Measurements from ENCODE around the gene TMEM132C.

TMEM132C gene

GRCh38 chr12:128314611-128315010 is 47.6 kb downstream of the TMEM132C start:
- H3K27ac ChIP-seq: no peak overlapping the region

GRCh38 chr12:128316078-128316477 is 49.1 kb downstream of the TMEM132C start:
- H3K27ac ChIP-seq: no peak overlapping the region
- TF ChIP-seq CTCF (conservative IDR thresholded peaks at IDR 0.05) (no peak), ZFX (IDR thresholded peaks at IDR 0.05) (no peak)

More at GRCh38 chr12:128314611-128315010, 47.6 kb downstream of the TMEM132C start:
- TF ChIP-seq ZFX (IDR thresholded peaks at IDR 0.05): no peak
- no peak for TF ChIP-seq CTCF (conservative IDR thresholded peaks at IDR 0.05)

- TF ChIP-seq ZFX (IDR thresholded peaks at IDR 0.05) (no peak), CTCF (conservative IDR thresholded peaks at IDR 0.05) (no peak)
- no peak overlapping the region for H3K27ac ChIP-seq
These were observed 50.1 kb downstream of the TMEM132C start for GRCh38 chr12:128316973-128317526.

GRCh38 chr12:128318341-128318740 is 51.4 kb downstream of the TMEM132C start:
- H3K27ac ChIP-seq: no peak overlapping the region
- TF ChIP-seq CTCF (conservative IDR thresholded peaks at IDR 0.05) (no peak), ZFX (IDR thresholded peaks at IDR 0.05) (no peak)

GRCh38 chr12:128318946-128319345 is 52.0 kb downstream of the TMEM132C start:
- TF ChIP-seq ZFX (IDR thresholded peaks at IDR 0.05): no peak
- no peak for TF ChIP-seq CTCF (conservative IDR thresholded peaks at IDR 0.05)
- no peak overlapping the region for H3K27ac ChIP-seq

GRCh38 chr12:128322341-128322740 is 55.4 kb downstream of the TMEM132C start:
- TF ChIP-seq ZFX (IDR thresholded peaks at IDR 0.05): no peak
- TF ChIP-seq CTCF (conservative IDR thresholded peaks at IDR 0.05): no peak
- H3K27ac ChIP-seq: no peak overlapping the region

GRCh38 chr12:128323145-128323920 is 56.4 kb downstream of the TMEM132C start:
- H3K27ac ChIP-seq: no peak overlapping the region
- TF ChIP-seq ZFX (IDR thresholded peaks at IDR 0.05) (no peak), CTCF (conservative IDR thresholded peaks at IDR 0.05) (no peak)

Measured in C4-2B (cell line).